NCI-H2227 (cell line): Measurements from ENCODE around the gene BOLA3.
A peak's percentile ranks its signal among the peaks of the same experiment; 100 is the strongest.
"Not testable (repeated sequence)": the region's sequence is repeated elsewhere in the genome, so short reads cannot be mapped to it uniquely, and the experiment has no call there.

Experiments used
- DNase-seq: peaks from one replicate; lab custom pipeline; 2025; ENCODE audit not compliant: unreplicated experiment; lab: John Stamatoyannopoulos, UW

The BOLA3 gene

GRCh38 chr2:74149570-74150319 is 2.0 kb upstream of the BOLA3 start:
- DNase-seq: no peak

GRCh38 chr2:74149247-74149525 is 1.5 kb upstream of the BOLA3 start:
- DNase-seq: no peak

- DNase-seq: peak; percentile 39
Observed at GRCh38 chr2:74148457-74149246, 940 bp upstream of the BOLA3 start.

- no peak for DNase-seq
Observed at GRCh38 chr2:74146929-74147726, 584 bp downstream of the BOLA3 start.

GRCh38 chr2:74142340-74142739 is 5.4 kb downstream of the BOLA3 start:
- no peak for DNase-seq

- no peak for DNase-seq
Observed at GRCh38 chr2:74138600-74139323, 8.9 kb downstream of the BOLA3 start.

- no peak for DNase-seq
Observed at GRCh38 chr2:74137651-74138599, 9.8 kb downstream of the BOLA3 start.

GRCh38 chr2:74131901-74132300 is 15.8 kb downstream of the BOLA3 start:
- no peak for DNase-seq

GRCh38 chr2:74130211-74130995 is 17.3 kb downstream of the BOLA3 start:
- DNase-seq: no peak

- DNase-seq: no peak
Observed at GRCh38 chr2:74128206-74128605, 19.5 kb downstream of the BOLA3 start.

GRCh38 chr2:74123955-74124354 is 23.8 kb downstream of the BOLA3 start:
- not testable (repeated sequence) for DNase-seq

GRCh38 chr2:74121846-74122245 is 25.9 kb downstream of the BOLA3 start:
- DNase-seq: not testable (repeated sequence)

- DNase-seq: peak; percentile 90
Observed at GRCh38 chr2:74119912-74120825, 27.5 kb downstream of the BOLA3 start.

GRCh38 chr2:74119339-74119738 is 28.4 kb downstream of the BOLA3 start:
- no peak for DNase-seq

- no peak for DNase-seq
Observed at GRCh38 chr2:74111380-74111779, 36.3 kb downstream of the BOLA3 start.

- no peak for DNase-seq
Observed at GRCh38 chr2:74110537-74110936, 37.2 kb downstream of the BOLA3 start.

GRCh38 chr2:74109551-74109950 is 38.2 kb downstream of the BOLA3 start:
- DNase-seq: no peak

GRCh38 chr2:74107071-74107470 is 40.6 kb downstream of the BOLA3 start:
- DNase-seq: no peak
